PC-9 (cell line): Measurements from ENCODE around the gene CRACR2A.

Source experiments
- CTCF ChIP-seq: fragments of 200-600 bp; sonication (generic); conservative IDR thresholded peaks from 2 replicates; pipeline ENCODE4 v1.6.1; 2017; ENCODE audit warnings: mixed run types, antibody characterized with exemption, mild to moderate bottlenecking, moderate library complexity
- EZH2 ChIP-seq: fragments of 200-600 bp; sonication (generic); IDR thresholded peaks from 2 replicates; pipeline ENCODE4 v1.8.0; 2017; ENCODE audit warnings: antibody characterized with exemption, low read depth

DNA sequence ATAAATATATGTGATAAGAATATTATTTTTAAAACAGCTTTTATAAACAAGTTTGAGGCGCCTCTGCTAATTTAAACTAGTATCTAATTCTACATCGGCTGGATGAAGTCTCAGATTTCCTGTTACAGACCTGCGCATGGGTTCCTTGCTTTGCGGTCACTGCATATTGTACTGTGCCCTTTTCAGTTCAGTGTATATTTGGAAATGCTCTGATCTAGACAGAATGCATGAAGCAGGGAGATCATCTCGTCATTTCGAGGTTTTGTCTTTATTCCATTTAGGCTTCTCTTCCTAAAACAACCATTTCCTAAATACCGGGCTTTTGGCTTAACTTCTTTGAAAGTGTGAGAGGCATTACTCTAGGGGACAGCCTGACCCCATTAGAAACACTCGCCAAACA is 25.6 kb downstream of the CRACR2A start:
- no peak for TF ChIP-seq CTCF
- no peak for TF ChIP-seq EZH2
